ENCODE measurements around the gene MXD3. TPM values are rescaled to one million over a fixed set of nuclear protein-coding genes. Genes with fewer than 3 reads are reported as not detected.

Gene MXD3
- total and polyA plus RNA-seq, 2 of the 4 experiments (the other 2 are of a cell fraction) = 7.3 to 12.9 TPM

GRCh38 chr5:177271113-177271512 lies 40.6 kb downstream of the MXD3 start:
- Histone ChIP-seq H3K9me1 (ENCODE audit: insufficient read depth, low read length) (peaks cover 10% of the 10 kb centered on the region), H3K27ac (ENCODE audit: insufficient read depth, low read length) (no peak overlapping the region), H4K91ac (ENCODE audit: insufficient read depth, low read depth, low read length) (no peak overlapping the region), H4K20me1 (ENCODE audit: insufficient read depth, low read length) (no peaks in the 10 kb centered on the region; the same call in 1 of the 2 replicates), H3K4ac (ENCODE audit: low read depth, low read length) (no peak overlapping the region), H2BK15ac (ENCODE audit: low read depth, low read length) (no peak overlapping the region), H3K36me3 (ENCODE audit: control insufficient read depth, insufficient read depth, low read length) (peaks cover 24% of the 10 kb centered on the region), H4K8ac (ENCODE audit: low read depth in 2 of 2, low read length in 2 of 2) (no peak overlapping the region), H3K9me3 (ENCODE audit: control insufficient read depth, insufficient read depth, low read length) (no peaks in the 10 kb centered on the region), H3K27me3 (ENCODE audit: control insufficient read depth, insufficient read depth, low read length) (no peaks in the 10 kb centered on the region), H4K5ac (ENCODE audit: low read depth, low read length) (no peak overlapping the region), H3K18ac (ENCODE audit: low read depth, low read length) (no peak overlapping the region), H3K14ac (replicated peaks; ENCODE audit: low read depth, low read length) (no peak overlapping the region), H3K23ac (ENCODE audit: low read depth, low read length) (no peak overlapping the region), H3K9ac (ENCODE audit: low read depth, low read length) (no peak overlapping the region), H3K4me2 (ENCODE audit: low read depth, low read length) (no peak overlapping the region), H2AK9ac (replicated peaks; ENCODE audit: low read depth, low read length, poor library complexity) (no peak overlapping the region), H3K4me3 (ENCODE audit: insufficient read depth, low read depth, low read length) (no peak overlapping the region), H2BK20ac (ENCODE audit: low read depth, low read length) (no peak overlapping the region), H2AK5ac (ENCODE audit: low read depth, low read length) (no peak overlapping the region), H3K4me1 (ENCODE audit: control insufficient read depth, insufficient read depth, low read length) (peaks cover 6% of the 10 kb centered on the region), H2BK120ac (ENCODE audit: low read depth, low read length) (no peak overlapping the region), H2AFZ (replicated peaks; ENCODE audit: low read length, poor library complexity) (no peak overlapping the region), H2BK5ac (ENCODE audit: low read depth, low read length, poor library complexity, severe bottlenecking) (no peak overlapping the region), H3K79me1 (ENCODE audit: low read depth in 1 of 2, low read length in 2 of 2) (peaks cover 4 to 20% of the 10 kb centered on the region in 2 experiments), H3K56ac (ENCODE audit: extremely low read depth, insufficient read depth, low read length) (no peak overlapping the region)
- dilution Hi-C loops (cut with HindIII; ENCODE audit: low sequenced_read_pairs, unreplicated experiment) (no loop called here), intact Hi-C loops (cut with micrococcal nuclease) (loop anchor here (10.0 kb wide), 1 partner anchor 156 kb away; no protein-coding TSS in a partner anchor), in situ Hi-C loops (cut with MboI; ENCODE audit: low sequenced_read_pairs) (no loop called here)
- ATAC-seq (ENCODE audit: low read depth) (peak; percentile 56), DNase-seq (peak; percentile 18)
- BruUV-seq (replicated peaks) = no TSS peak
- WGBS, 2 experiments (ENCODE audit: extremely low coverage in 2 of 2, insufficient read length in 1 of 2) = 100% methylated on average over 1 of the region's 4 CpGs; no CpG with 5 or more reads in 1 of the 2 experiments
- TF ChIP-seq USF2 (IDR thresholded peaks at IDR 0.05; ENCODE audit: low read depth, low read length) = no peak
- no peak for TF ChIP-seq CTCF (conservative IDR thresholded peaks at IDR 0.05; ENCODE audit: low read depth, low read length)
- TF ChIP-seq SMC3 (IDR thresholded peaks at IDR 0.05; ENCODE audit: low read depth, low read length) = no peak
- no peak for TF ChIP-seq ELK1 (IDR thresholded peaks at IDR 0.05; ENCODE audit: borderline replicate concordance, low read depth, low read length)
- TF ChIP-seq FOS (IDR thresholded peaks at IDR 0.05; ENCODE audit: low read depth, low read length) = no peak
- POLR2A ChIA-PET (ENCODE audit: unreplicated experiment) = no interaction called here
- CTCF ChIA-PET = interaction anchor here (0.7 kb wide), 1 partner anchor 10 kb away, joined by 3 read pairs; no protein-coding TSS in a partner anchor
